ENCODE results near the gene EML3. TPM values are rescaled to one million over a fixed set of nuclear protein-coding genes. Genes with fewer than 3 reads are reported as not detected.
A peak's percentile ranks its signal among the peaks of the same experiment; 100 is the strongest.

Gene EML3
- total RNA-seq, 1 donor from 2014 or later: 13.1 TPM

DNA sequence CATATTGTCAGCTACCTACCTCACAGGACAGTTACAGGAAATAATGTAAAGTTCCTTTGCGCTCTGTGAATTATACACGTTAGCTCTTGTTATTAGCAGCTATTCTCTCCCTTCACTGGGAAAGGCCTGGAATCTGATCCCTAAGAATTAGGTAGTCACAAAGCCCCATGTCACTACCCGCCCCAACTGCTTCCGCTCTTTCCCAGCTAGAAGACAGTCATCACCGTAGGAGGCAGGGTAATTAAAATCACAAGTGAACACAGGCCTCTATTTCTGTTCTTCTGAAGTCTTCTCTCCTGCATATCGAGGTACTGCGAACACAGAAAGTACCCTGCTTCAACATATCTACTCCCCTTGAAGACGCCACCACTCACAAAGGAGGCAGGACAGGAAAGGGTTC lies 53.4 kb downstream of the EML3 start:
- DNase-seq (no peak), ATAC-seq (ENCODE audit: poor library complexity) (no peak)
- intact Hi-C loops (cut with DNase I): loop anchor here (5.0 kb wide), 1 partner anchor 137 kb away; no protein-coding TSS in a partner anchor

DNA sequence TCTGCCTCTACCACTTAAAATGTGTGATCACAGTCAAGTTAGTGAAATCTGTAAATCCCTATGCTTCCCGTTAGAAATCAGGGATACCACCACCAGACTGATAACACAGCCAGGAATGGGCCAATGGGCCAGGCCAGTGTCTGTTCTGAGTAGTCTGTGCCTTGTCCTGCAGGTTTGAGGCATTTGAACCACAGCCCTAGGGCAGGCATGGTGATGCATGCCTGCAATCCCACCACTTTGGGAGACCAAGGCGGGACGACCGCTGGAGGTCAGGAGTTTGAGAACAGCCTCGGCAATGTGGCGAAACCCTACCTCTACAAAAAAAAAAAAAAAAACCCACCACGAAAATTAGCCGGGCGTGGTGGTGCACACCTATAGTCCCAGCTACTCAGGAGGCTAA lies 53.9 kb downstream of the EML3 start:
- ATAC-seq (ENCODE audit: poor library complexity): no peak
- intact Hi-C loops (cut with DNase I): loop anchor here (5.0 kb wide), 1 partner anchor 136 kb away; no protein-coding TSS in a partner anchor
- DNase-seq: no peak

DNA sequence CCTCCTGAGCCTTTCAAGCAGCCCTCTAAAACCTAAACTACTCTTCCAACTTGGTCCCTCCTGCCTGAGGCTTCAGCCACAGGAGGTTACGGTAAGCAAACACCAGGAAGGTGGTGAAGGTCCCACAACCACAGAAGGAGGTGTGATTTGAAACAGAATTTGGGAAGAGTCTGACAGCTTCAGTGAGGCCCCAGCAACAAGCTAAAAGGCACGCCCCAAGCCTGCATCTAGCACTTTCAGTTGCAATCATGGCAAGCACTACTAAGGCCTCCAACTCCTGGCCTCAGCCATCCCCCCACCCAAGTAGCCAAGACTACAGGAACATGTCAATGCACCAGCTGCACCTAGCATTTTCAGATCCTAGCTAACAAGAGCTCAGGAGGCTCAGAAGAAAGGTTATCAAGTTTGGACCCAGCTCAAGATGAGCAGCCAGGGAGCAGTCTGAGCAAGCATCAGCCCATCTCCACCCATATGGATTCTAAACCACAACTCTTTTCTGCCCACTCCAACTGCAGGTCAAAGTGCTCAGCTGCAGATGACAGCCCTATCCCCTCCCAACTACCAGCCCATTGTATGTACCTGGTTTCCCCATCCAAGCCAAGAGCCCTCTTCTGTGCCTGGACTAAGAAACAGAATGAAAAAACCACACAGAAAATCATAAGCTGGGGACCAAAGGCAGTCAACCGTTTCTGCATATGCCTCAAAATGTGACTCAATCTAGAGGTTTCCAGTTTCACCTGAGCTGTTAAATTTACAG lies 55.5 kb downstream of the EML3 start:
- ATAC-seq (ENCODE audit: poor library complexity) (no peak), DNase-seq (no peak)
- intact Hi-C loops (cut with DNase I): loop anchor here (5.0 kb wide), 1 partner anchor 135 kb away; no protein-coding TSS in a partner anchor

DNA sequence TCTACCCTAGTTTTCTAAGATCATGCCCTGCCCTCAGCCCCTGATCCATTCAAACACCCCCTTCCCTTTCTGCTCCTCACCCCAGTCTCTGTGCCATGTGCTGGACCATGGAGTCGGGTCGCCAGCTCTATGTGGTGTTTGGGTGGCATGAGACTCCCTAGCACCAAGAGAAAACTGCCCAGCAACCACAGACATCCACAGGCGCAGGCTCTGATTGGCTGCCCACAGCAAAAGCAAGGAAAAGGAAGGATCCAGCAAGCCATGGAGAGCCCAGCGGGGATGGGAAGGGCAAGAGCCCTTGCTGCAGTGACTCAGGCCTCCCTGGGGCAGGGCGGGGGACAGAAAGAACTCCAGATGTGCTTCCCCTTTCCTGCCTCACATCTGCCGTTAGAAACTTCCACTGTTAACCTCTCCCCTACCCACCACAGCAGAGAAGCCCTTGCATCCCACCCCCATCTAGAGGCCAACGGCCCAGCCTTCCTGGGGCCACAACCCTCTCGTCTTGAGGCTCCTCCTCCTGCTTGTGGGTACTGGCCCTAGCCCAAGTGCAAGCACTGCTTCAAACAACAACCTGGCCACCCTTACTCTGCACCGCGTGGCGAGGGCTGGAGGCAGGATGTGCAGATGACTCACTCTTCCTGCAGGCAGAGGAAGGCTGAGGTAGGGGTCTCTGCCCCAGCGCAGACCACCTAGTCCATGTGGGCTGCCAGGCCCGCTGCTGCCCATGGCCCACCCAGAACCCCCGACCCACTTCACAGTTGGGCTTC lies 56.3 kb downstream of the EML3 start:
- DNase-seq: peak; percentile 94
- intact Hi-C loops (cut with DNase I): loop anchor here (5.0 kb wide), 1 partner anchor 134 kb away; no protein-coding TSS in a partner anchor
- peak; percentile 64 for ATAC-seq (ENCODE audit: poor library complexity)

DNA sequence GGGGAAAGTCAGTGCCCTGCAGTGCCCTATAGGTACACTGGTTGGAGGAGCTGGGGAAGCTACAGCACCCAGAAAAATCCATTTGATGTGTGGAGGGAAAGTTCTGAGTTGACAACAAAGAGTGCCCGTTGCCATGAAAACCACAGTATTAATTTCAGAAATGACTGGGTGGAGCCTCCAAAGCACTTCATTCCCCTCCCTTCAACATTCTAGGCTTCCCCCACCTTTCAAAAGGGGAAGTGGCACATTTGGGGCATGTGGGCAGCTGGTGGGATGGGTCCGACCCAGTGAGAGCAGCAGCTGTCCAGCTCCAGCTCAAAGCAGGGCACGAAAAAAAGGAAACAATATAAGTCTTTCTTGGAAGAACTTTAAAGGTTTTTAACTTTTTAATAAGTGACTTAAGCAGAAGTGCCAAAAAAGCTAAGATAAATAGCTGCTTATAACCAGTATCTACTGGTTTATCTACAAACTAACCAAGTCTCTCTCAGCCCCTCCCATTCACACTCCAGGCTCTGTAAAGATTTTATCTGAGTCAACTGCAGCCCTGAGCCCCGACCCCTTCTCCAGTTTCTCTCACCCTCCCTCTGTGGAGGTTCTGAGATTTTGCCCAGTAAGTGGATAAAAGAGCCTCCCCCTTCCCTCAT lies 57.0 kb downstream of the EML3 start:
- DNase-seq (peak; percentile 64), ATAC-seq (ENCODE audit: poor library complexity) (no peak)
- intact Hi-C loops (cut with DNase I): loop anchor here (5.0 kb wide), 1 partner anchor 133 kb away; no protein-coding TSS in a partner anchor

DNA sequence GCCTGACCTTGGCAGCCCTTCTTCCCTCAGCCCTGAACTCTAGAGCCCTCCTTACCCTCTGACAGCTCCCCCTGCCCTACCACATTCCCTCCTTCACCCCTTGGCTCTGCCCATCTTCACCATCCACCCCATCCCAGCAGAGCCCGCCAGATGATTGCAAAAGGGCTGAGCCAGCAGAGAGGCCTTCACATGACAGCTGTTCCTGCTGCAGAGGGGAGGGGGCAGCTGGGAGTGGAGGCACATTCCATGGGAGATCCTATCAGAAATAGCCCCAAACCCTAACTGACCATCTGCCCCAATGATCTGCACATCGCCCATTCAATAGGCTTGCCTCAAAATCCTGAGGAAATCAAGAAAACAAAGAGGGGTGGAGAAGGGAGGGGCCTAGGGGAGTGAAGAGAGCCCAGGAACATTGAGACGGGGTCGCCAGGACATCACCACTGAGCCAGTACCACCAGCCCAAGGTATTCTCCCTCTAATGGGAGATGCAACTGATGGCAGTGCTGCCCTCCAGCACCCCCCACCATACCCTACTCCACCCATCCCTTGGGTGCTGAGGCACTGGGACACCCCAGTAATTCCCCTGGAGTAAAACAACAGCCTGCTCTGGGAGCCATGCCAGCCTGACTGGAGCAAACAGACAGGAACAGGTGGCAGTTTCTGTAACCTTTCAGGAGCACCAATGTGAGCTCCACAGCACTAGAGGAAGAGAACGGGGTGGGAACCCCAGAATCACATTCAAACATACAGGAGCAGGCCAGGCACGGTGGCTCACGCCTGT lies 58.0 kb downstream of the EML3 start:
- no peak for ATAC-seq (ENCODE audit: poor library complexity)

DNA sequence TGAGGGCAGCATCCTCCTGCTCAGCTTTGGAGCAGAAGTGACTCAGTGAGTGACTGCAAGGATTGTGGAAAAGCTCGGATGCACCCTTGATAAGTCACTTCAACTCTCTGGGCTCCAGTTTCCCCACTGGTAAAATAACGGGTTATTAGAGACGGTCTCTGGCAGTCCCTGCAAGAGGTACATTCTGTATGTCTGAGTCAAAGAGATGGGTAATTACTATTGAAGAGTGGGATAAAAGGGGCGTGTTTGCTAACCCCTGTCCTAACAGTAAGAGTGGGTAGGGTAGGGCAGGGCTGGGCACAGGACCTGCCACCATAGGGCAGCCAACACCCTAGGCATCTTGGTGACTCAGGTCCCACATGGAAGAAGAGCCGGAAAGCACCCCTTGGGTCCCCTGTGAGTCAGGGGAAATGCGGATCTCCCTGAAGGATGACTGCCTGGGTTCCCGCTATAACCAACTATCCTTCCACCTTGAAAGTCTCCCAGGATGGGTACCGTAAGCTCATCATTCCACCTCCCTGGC lies 58.7 kb downstream of the EML3 start:
- DNase-seq: no peak
- no peak for ATAC-seq (ENCODE audit: poor library complexity)
- intact Hi-C loops (cut with DNase I): no loop called here

More for the DNA sequence above, 58.0 kb downstream of the EML3 start:
- no peak for DNase-seq
- intact Hi-C loops (cut with DNase I): loop anchor here (5.0 kb wide), 1 partner anchor 132 kb away; no protein-coding TSS in a partner anchor

DNA sequence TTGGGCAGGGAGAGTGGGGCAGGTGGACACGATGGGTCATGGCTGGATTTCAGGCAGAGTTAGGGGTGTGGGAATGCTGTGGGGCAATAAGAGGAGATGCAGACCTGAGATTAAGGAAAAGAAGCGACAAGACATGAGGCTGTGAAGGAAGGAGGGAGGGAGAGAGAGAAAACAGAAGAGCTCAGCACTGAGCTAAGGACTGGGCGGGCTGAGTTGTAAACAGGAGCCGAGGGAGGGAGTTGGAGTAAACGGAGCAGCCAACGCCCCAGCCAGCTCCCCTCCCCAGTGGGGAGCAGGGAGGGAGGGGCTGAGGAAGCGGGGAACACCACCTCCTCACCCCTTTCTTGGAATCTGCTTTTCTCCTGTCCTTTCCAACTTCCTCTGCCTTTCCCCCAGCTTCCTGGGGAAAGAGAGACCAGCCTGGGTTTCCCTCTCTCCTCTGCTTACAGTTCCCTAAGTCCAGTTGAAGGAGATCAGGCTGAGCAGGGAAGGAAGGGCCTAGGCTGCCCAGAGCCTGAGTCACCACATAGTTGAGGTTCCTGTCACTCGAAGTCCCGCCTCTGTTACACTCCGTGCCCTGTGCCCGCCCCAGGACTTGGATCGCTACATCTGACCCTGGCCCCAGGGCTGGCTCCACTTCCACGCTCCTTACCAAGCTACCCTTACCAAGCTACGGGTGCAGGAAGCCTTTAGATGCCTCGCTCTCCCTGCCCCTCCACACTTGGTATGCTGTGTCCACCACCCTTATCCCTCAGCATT lies 59.3 kb downstream of the EML3 start:
- DNase-seq (peak; percentile 91), ATAC-seq (ENCODE audit: poor library complexity) (peak; percentile 81)
- intact Hi-C loops (cut with DNase I): no loop called here

DNA sequence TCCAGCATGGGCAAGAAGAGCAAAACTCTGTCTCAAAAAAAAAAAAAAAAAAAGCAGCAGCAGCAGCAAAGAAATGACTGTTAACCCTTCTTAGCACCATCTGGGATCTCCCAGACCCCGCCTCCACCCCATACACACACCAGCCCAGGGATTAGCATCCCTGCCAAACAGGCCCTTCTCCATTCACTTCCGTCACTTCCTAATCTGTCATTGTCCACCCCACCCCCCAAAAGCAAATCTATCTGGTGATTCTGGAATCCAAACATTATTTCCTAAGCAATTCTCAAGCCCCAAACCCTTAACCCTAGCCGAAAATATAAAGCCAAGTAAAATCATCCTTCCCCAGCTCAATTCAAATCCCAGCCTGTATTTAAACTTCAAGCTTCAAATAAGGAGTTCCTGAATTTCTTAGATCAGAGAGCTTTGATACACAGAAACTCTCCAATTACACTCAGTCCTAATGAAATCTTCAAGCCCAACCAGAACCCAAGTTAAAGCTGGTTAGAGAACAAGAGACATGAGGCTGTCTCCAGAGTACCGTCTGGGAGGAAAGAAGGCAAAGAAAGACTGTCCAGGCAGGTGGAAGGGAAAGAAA lies 60.0 kb downstream of the EML3 start:
- intact Hi-C loops (cut with DNase I): no loop called here
- ATAC-seq (ENCODE audit: poor library complexity): no peak
- DNase-seq: no peak

Small RNA genes within 50 kb of the gene (microRNA-seq; reads per million reads assigned to microRNA genes)
- not detected for gene MIR6747

Other genes with a start within 250 kb of the EML3 start
- not detected for gene SCGB1A1, start 193.7 kb downstream of the EML3 start, total RNA-seq
- 318 TPM for gene AHNAK, start 66.0 kb downstream of the EML3 start, total RNA-seq
- 794 TPM for gene EEF1G, start 38.9 kb downstream of the EML3 start, total RNA-seq
- 14.7 TPM for gene TUT1, start 21.3 kb downstream of the EML3 start, total RNA-seq
- gene MTA2, start 10.9 kb downstream of the EML3 start, total RNA-seq: 28.2 TPM
- 1.5 TPM for gene ROM1, start 482 bp upstream of the EML3 start, total RNA-seq
- 11.6 TPM for gene B3GAT3, start 9.2 kb upstream of the EML3 start, total RNA-seq
- gene GANAB, start 33.8 kb upstream of the EML3 start, total RNA-seq: 91.4 TPM
- 9.6 TPM for gene INTS5, start 40.5 kb upstream of the EML3 start, total RNA-seq
- gene C11orf98, start 52.4 kb upstream of the EML3 start, total RNA-seq: 30.4 TPM
- 3.7 TPM for gene CSKMT, start 52.5 kb upstream of the EML3 start, total RNA-seq
- 7.8 TPM for gene UQCC3, start 58.9 kb upstream of the EML3 start, total RNA-seq
- gene LBHD1, start 59.5 kb upstream of the EML3 start, total RNA-seq: 3.2 TPM
- 82.2 TPM for gene UBXN1, start 66.3 kb upstream of the EML3 start, total RNA-seq
- 3.8 TPM for gene LRRN4CL, start 76.8 kb upstream of the EML3 start, total RNA-seq
- gene BSCL2, start 94.6 kb upstream of the EML3 start, total RNA-seq: 21.7 TPM
- not detected for gene GNG3, start 94.9 kb upstream of the EML3 start, total RNA-seq
- 30.4 TPM for gene HNRNPUL2, start 114.7 kb upstream of the EML3 start, total RNA-seq
- 14.0 TPM for gene TTC9C, start 115.7 kb upstream of the EML3 start, total RNA-seq
- 9.7 TPM for gene ZBTB3, start 141.4 kb upstream of the EML3 start, total RNA-seq
- 36.8 TPM for gene POLR2G, start 148.8 kb upstream of the EML3 start, total RNA-seq
- 9.2 TPM for gene TAF6L, start 158.6 kb upstream of the EML3 start, total RNA-seq
- 17.1 TPM for gene TMEM179B, start 174.6 kb upstream of the EML3 start, total RNA-seq
- gene TMEM223, start 179.2 kb upstream of the EML3 start, total RNA-seq: 17.4 TPM
- gene NXF1, start 192.7 kb upstream of the EML3 start, total RNA-seq: 40.1 TPM
- gene STX5, start 219.3 kb upstream of the EML3 start, total RNA-seq: 15.7 TPM
- not detected for gene TEX54, start 220.1 kb upstream of the EML3 start, total RNA-seq
- gene WDR74, start 226.8 kb upstream of the EML3 start, total RNA-seq: 27.0 TPM

All from Right ventricle myocardium superior (tissue), 1 donor.